GM23338 (cell line): ENCODE data around the gene RPH3AL.

ENCODE experiments used
- CREB1 ChIP-seq: fragments of 250-450 bp; sonication (Bioruptor Pico); IDR thresholded peaks from 2 replicates; pipeline ENCODE4 v1.5.0; 2020; ENCODE audit warnings: low read depth, mild to moderate bottlenecking, moderate library complexity
- EZH2 ChIP-seq: fragments of 200-600 bp; sonication (generic); IDR thresholded peaks from one replicate; pipeline ENCODE4 v1.8.0; 2017; ENCODE audit warnings: antibody characterized with exemption, mild to moderate bottlenecking, low read depth; ENCODE audit not compliant: unreplicated experiment
- EZH2phosphoT487 ChIP-seq: fragments of 200-600 bp; sonication (generic); IDR thresholded peaks from one replicate; pipeline ENCODE4 v1.8.1; 2018; ENCODE audit warnings: antibody characterized with exemption; ENCODE audit not compliant: unreplicated experiment
- JUNB ChIP-seq: IDR thresholded peaks from one replicate; pipeline ENCODE4 v1.6.1; 2016; ENCODE audit warnings: antibody characterized with exemption; ENCODE audit not compliant: unreplicated experiment
- POLR2AphosphoS5 ChIP-seq: IDR thresholded peaks from 2 replicates; pipeline ENCODE4 v1.6.1; 2016; ENCODE audit warnings: antibody characterized with exemption, low read depth
- REST ChIP-seq: IDR thresholded peaks from one replicate; pipeline ENCODE4 v1.6.1; 2018; ENCODE audit warnings: antibody characterized with exemption; ENCODE audit not compliant: unreplicated experiment
- STAT1 ChIP-seq: IDR thresholded peaks from one replicate; pipeline ENCODE4 v1.6.1; 2016; ENCODE audit warnings: antibody characterized with exemption; ENCODE audit not compliant: unreplicated experiment
- ZNF331 ChIP-seq: fragments of 250-450 bp; sonication (Bioruptor Pico); IDR thresholded peaks from 2 replicates; pipeline ENCODE4 v1.5.0; 2020; ENCODE audit warnings: low read depth, mild to moderate bottlenecking, moderate library complexity
- ZNF462 ChIP-seq: fragments of 250-450 bp; sonication (Bioruptor Pico); IDR thresholded peaks from 2 replicates; pipeline ENCODE4 v1.5.0; 2020; ENCODE audit warnings: mild to moderate bottlenecking, moderate library complexity
- TF ChIP-seq, protein P1 (sequence below), 2 experiments: fragments of 200-600 bp in 1 of 2; sonication (generic) in 1 of 2; conservative IDR thresholded peaks; 2 replicates each; pipeline versions ENCODE4 v1.5.1 to v1.6.1; 2016 to 2017; ENCODE audit warnings: antibody characterized with exemption in 2 of 2, low read depth in 2 of 2, mild to moderate bottlenecking in 2 of 2, moderate library complexity in 1 of 2
- TF ChIP-seq, protein P2 (sequence below): IDR thresholded peaks from 2 replicates; pipeline ENCODE4 v1.6.1; 2016; ENCODE audit warnings: antibody characterized with exemption

DNA sequence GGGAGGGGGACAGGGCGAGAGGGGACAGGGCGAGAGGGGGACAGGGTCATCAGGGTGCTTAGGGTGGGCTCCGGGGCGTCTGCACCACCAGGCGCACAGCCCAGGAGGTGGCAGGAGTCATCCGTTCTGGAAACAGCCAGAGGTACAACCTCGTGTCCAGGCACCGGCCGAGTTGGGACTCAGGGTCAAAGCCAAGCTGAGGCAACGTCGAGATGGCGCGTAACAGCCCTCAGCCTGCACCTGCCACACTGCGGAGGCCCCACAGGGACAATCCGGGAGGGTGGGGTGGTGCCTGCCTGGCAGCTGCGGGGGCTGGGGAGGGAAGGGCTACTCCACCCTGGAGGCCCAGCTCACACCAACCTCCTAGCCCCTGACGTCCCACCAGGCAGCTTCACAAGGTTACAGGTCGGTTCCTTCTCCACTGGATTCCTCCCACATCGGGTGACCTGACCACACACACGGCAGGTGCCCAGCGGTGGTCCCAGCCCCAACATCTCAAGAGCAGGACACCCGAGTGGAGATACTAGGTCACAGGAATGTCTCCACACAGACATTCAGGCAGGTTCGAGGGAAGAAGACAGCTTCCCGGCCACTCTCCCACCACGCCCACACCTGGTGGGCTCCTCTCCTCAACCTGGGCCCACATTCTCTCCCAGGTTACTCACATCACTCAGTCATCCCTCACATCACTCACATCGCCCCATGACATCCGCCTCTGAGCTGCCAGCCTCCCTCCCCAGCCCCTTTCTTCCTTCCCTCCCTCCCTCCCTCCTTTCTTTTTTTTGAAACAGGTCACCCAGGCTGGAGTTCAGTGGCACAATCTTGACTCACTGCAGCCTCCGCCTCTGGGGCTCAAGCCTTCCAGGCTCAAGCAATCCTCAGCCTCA is 47.3 kb downstream of the RPH3AL start:
- TF ChIP-seq EZH2 = no peak
- no peak for TF ChIP-seq CREB1
- TF ChIP-seq, protein P1, sequence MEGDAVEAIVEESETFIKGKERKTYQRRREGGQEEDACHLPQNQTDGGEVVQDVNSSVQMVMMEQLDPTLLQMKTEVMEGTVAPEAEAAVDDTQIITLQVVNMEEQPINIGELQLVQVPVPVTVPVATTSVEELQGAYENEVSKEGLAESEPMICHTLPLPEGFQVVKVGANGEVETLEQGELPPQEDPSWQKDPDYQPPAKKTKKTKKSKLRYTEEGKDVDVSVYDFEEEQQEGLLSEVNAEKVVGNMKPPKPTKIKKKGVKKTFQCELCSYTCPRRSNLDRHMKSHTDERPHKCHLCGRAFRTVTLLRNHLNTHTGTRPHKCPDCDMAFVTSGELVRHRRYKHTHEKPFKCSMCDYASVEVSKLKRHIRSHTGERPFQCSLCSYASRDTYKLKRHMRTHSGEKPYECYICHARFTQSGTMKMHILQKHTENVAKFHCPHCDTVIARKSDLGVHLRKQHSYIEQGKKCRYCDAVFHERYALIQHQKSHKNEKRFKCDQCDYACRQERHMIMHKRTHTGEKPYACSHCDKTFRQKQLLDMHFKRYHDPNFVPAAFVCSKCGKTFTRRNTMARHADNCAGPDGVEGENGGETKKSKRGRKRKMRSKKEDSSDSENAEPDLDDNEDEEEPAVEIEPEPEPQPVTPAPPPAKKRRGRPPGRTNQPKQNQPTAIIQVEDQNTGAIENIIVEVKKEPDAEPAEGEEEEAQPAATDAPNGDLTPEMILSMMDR (conservative IDR thresholded peaks at IDR 0.05; ENCODE audit: low read depth in 2 of 2) = peak in 1 of 2 experiments; percentile 46; a peak in 2 of 4 replicates
- TF ChIP-seq EZH2phosphoT487 = no peak
- TF ChIP-seq JUNB = no peak
- TF ChIP-seq ZNF331 (CRISPR knock-in tag) = no peak
- TF ChIP-seq POLR2AphosphoS5 = no peak
- no peak for TF ChIP-seq REST
- no peak for TF ChIP-seq ZNF462 (CRISPR knock-in tag)
- TF ChIP-seq, protein P2, sequence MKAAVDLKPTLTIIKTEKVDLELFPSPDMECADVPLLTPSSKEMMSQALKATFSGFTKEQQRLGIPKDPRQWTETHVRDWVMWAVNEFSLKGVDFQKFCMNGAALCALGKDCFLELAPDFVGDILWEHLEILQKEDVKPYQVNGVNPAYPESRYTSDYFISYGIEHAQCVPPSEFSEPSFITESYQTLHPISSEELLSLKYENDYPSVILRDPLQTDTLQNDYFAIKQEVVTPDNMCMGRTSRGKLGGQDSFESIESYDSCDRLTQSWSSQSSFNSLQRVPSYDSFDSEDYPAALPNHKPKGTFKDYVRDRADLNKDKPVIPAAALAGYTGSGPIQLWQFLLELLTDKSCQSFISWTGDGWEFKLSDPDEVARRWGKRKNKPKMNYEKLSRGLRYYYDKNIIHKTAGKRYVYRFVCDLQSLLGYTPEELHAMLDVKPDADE = no peak
- TF ChIP-seq STAT1 = no peak
